ENCODE results near the gene MSH5.

MSH5 gene

DNA sequence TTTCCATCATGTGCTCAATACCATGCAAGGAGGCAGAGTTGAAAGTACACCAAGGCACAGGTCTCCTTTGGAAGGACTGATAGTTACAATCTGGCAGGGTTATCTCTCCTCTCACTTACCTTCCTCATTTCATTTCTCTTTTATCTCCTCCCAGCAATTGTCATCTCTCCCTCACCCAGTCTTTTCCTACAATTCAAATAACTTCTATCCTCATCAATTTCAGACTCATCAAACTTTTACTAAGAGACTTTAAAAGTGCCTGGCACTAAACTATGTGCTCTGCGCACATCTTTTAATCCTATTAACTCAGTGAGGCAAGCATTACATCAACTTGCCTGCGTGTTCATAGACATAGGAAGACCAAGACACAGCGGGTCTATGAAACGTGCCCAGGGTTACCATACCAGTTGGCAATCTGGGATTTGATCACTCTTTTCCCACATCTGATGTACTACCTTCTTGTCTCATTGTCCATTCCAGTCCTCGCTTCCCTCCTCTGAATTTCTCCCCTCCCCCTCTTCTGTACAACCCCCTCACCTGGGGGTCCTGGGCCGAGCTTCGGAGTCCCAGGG, 54.6 kb downstream of the MSH5 start:
- Histone ChIP-seq H3K9me3 (no peaks in the 10 kb centered on the region), H3K4me3 (ENCODE audit: low read depth, low read length) (peak overlapping the region; percentile 100), H3K27me3 (no peaks in the 10 kb centered on the region), H3K4me1 (no peaks in the 10 kb centered on the region), H3K36me3 (peaks cover 42% of the 10 kb centered on the region)
- TF ChIP-seq CTCF (IDR thresholded peaks at IDR 0.05; ENCODE audit: low read depth, low read length): no peak
- no peak for DNase-seq

DNA sequence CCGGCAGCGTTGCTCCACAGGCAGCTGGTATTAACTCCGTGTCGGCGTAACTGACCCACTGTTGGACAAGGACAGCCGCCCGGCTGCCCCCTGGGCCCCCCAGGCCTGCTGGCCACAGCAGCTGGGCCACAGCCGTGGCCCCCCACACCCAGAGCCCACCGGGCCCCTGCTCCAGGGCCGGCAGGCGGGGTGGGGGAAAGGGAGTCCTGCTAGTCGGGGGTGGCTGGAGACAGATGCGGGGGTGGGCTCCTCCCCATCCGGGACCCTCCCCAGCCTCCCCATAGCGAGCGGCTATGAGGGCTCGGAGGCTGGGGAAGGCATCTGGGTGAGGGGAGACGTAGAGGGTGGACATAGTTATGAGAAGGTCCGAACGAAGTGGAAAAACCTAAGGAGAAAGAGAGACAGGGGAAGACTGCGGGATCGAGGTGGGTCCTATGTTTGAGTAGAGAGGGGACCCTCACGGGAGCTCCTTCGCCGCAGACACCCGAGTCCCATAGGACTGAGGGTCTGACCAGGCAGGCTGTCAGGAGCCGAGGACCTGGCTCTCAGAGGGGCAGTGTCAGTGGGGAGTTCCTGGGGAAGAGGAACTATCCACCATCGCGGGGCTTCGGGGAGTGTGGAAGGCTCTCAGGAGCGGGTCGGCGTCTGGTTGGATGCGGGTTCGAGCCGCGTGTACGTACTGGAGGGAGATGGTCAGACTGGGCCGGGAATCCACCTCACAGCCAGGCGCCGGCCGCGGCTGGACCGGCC, 55.2 kb downstream of the MSH5 start:
- no peak for DNase-seq
- Histone ChIP-seq H3K4me3 (ENCODE audit: low read depth, low read length) (peak overlapping the region; percentile 100), H3K36me3 (peaks cover 38% of the 10 kb centered on the region), H3K27me3 (no peaks in the 10 kb centered on the region), H3K4me1 (no peaks in the 10 kb centered on the region), H3K9me3 (no peaks in the 10 kb centered on the region)
- TF ChIP-seq CTCF (IDR thresholded peaks at IDR 0.05; ENCODE audit: low read depth, low read length): no peak

DNA sequence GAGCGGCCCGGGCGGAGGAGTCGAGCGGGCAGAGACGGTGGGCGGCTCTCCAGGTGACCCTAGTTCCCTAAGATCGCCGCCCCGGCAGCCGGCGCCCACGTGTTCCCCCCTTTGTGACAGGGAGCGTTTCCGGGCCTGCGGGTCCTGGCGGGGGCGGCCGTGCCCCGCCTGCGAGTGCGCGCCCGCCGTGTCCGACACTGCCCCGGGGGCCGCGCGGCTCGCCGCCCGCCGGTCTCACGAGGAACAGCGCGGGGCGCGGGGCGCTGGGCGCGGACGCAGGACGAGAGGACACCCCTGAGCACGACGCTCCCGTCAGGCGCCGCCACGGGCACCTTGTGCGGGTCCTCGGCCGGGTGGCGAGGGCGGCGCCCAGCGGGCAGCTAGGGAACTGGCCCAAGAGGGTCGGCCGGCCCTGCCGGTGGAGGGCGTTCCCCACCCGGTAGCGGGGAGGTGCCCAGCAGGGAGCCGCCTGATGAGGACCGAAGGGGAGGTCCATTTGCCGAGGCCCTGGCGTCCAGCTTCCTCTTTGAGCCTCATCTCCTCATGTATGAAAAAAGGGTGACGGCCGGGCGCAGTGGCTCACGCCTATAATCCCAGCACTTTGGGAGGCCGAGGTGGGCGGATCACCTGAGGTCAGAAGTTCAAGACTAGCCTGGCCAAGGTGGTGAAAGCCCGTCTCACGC, 56.0 kb downstream of the MSH5 start, which contains the start of gene VARS1:
Gene VARS1 (minus strand): TSS at position 137 of the 683 bp plus-strand sequence. CDS start 535 bp downstream, outside the sequence.
- TF ChIP-seq CTCF (IDR thresholded peaks at IDR 0.05; ENCODE audit: low read depth, low read length): peak; percentile 72
- no peaks in the 10 kb centered on the region for H3K27me3 ChIP-seq
- no peaks in the 10 kb centered on the region for H3K9me3 ChIP-seq
- H3K4me3 ChIP-seq (ENCODE audit: low read depth, low read length): peak within 1 kb of the TSS; percentile 100
- no peaks in the 10 kb centered on the region for H3K4me1 ChIP-seq
- H3K36me3 ChIP-seq: peaks cover 31% of the 10 kb centered on the region
- DNase-seq: peak; percentile 93

GRCh38 chr6:31796993-31797385, 57.2 kb downstream of the MSH5 start:
- no peaks in the 10 kb centered on the region for H3K27me3 ChIP-seq
- no peak overlapping the region for H3K4me3 ChIP-seq (ENCODE audit: low read depth, low read length)
- no peaks in the 10 kb centered on the region for H3K4me1 ChIP-seq
- TF ChIP-seq CTCF (IDR thresholded peaks at IDR 0.05; ENCODE audit: low read depth, low read length): no peak
- no peaks in the 10 kb centered on the region for H3K9me3 ChIP-seq
- H3K36me3 ChIP-seq: peaks cover 19% of the 10 kb centered on the region
- no peak for DNase-seq

GRCh38 chr6:31797588-31797987, 57.8 kb downstream of the MSH5 start:
- Histone ChIP-seq H3K9me3 (no peaks in the 10 kb centered on the region), H3K4me1 (no peaks in the 10 kb centered on the region), H3K27me3 (no peaks in the 10 kb centered on the region), H3K4me3 (ENCODE audit: low read depth, low read length) (no peak overlapping the region), H3K36me3 (peaks cover 16% of the 10 kb centered on the region)
- TF ChIP-seq CTCF (IDR thresholded peaks at IDR 0.05; ENCODE audit: low read depth, low read length): no peak
- DNase-seq: no peak

Measured in BE2C (cell line).